Ishikawa (cell line): Measurements from ENCODE around the gene SSTR4.

Experiments used
- CEBPB ChIP-seq: IDR thresholded peaks from 2 replicates; pipeline ENCODE4 v1.6.1; 2012
- EP300 ChIP-seq: IDR thresholded peaks from 2 replicates; pipeline ENCODE4 v1.6.1; 2012; ENCODE audit warnings: borderline replicate concordance
- FOXM1 ChIP-seq: IDR thresholded peaks from 2 replicates; pipeline ENCODE4 v1.6.1; 2012; ENCODE audit warnings: low read depth, borderline replicate concordance
- NFIC ChIP-seq: IDR thresholded peaks from 2 replicates; pipeline ENCODE4 v1.6.1; 2012
- RAD21 ChIP-seq: IDR thresholded peaks from 2 replicates; pipeline ENCODE4 v1.6.1; 2012; ENCODE audit warnings: low read depth
- TAF1 ChIP-seq: IDR thresholded peaks from 2 replicates; pipeline ENCODE4 v1.6.1; 2012; ENCODE audit warnings: low read depth, mild to moderate bottlenecking
- TCF12 ChIP-seq: IDR thresholded peaks from 2 replicates; pipeline ENCODE4 v1.6.1; 2012; ENCODE audit warnings: low read depth
- TEAD4 ChIP-seq: IDR thresholded peaks from 2 replicates; pipeline ENCODE4 v1.6.1; 2012
- YY1 ChIP-seq: IDR thresholded peaks from 2 replicates; pipeline ENCODE4 v1.6.1; 2012; ENCODE audit warnings: low read depth
- ZBTB7A ChIP-seq: IDR thresholded peaks from 2 replicates; pipeline ENCODE4 v1.6.1; 2012; ENCODE audit warnings: low read depth
- TF ChIP-seq, protein P1 (sequence below): IDR thresholded peaks from 2 replicates; pipeline ENCODE4 v1.6.1; 2012; ENCODE audit warnings: low read depth, mild to moderate bottlenecking
- TF ChIP-seq, protein P2 (sequence below): IDR thresholded peaks from 2 replicates; pipeline ENCODE4 v1.6.1; 2012

DNA sequence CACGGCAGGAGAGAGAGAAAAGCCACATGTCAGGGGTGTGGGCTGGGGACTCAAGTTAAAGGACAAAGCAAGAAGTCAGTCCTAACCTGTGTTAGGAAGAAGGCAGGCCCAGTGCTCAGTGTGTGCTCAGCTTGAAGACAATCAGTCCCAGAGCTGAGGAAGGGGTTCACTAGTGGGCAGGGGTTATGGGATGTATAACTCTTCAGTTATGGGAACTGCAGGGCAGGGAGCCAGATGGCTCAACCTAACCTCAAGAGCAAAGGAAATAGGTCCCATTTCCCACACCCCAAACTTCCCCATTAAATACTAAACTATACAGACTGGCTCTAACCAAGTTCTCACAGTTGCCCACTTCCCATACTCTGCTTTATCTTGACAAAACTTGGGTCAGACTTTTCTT is 7.4 kb upstream of the SSTR4 start:
- TF ChIP-seq RAD21: no peak
- TF ChIP-seq, protein P1, sequence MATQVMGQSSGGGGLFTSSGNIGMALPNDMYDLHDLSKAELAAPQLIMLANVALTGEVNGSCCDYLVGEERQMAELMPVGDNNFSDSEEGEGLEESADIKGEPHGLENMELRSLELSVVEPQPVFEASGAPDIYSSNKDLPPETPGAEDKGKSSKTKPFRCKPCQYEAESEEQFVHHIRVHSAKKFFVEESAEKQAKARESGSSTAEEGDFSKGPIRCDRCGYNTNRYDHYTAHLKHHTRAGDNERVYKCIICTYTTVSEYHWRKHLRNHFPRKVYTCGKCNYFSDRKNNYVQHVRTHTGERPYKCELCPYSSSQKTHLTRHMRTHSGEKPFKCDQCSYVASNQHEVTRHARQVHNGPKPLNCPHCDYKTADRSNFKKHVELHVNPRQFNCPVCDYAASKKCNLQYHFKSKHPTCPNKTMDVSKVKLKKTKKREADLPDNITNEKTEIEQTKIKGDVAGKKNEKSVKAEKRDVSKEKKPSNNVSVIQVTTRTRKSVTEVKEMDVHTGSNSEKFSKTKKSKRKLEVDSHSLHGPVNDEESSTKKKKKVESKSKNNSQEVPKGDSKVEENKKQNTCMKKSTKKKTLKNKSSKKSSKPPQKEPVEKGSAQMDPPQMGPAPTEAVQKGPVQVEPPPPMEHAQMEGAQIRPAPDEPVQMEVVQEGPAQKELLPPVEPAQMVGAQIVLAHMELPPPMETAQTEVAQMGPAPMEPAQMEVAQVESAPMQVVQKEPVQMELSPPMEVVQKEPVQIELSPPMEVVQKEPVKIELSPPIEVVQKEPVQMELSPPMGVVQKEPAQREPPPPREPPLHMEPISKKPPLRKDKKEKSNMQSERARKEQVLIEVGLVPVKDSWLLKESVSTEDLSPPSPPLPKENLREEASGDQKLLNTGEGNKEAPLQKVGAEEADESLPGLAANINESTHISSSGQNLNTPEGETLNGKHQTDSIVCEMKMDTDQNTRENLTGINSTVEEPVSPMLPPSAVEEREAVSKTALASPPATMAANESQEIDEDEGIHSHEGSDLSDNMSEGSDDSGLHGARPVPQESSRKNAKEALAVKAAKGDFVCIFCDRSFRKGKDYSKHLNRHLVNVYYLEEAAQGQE: no peak
- TF ChIP-seq, protein P2, sequence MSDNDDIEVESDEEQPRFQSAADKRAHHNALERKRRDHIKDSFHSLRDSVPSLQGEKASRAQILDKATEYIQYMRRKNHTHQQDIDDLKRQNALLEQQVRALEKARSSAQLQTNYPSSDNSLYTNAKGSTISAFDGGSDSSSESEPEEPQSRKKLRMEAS: no peak
- no peak for TF ChIP-seq EP300
- TF ChIP-seq NFIC: no peak
- no peak for TF ChIP-seq FOXM1
- no peak for TF ChIP-seq YY1
- no peak for TF ChIP-seq TEAD4
- no peak for TF ChIP-seq TAF1
- TF ChIP-seq TCF12: no peak
- no peak for TF ChIP-seq CEBPB
- TF ChIP-seq ZBTB7A: no peak
